ENCODE measurements around the gene ERI2. TPM values are rescaled to one million over a fixed set of nuclear protein-coding genes. Genes with fewer than 3 reads are reported as not detected.

ERI2 gene
- total and polyA plus RNA-seq, 2 of the 13 experiments (the other 11 are each of a cell fraction or from before 2014, with no cell fraction given) = 17.4 to 41.3 TPM

GRCh38 chr16:20803561-20804214 lies 2.6 kb downstream of the ERI2 start (continued):
- TF ChIP-seq HINFP (CRISPR knock-in tag; IDR thresholded peaks at IDR 0.05; ENCODE audit: low read depth) (no peak), ZNF431 (CRISPR knock-in tag; IDR thresholded peaks at IDR 0.05; ENCODE audit: borderline replicate concordance, low read depth) (no peak; the same call in 1 of the 2 replicates), HNRNPL (IDR thresholded peaks at IDR 0.05; ENCODE audit: low read depth, low read length) (no peak), STAT6 (CRISPR knock-in tag; IDR thresholded peaks at IDR 0.05; ENCODE audit: borderline replicate concordance) (peak; percentile 96), ZNF44 (CRISPR knock-in tag; IDR thresholded peaks at IDR 0.05) (peak; percentile 85; the same call in 1 of the 2 replicates), TFDP1 (CRISPR knock-in tag; IDR thresholded peaks at IDR 0.05; ENCODE audit: borderline replicate concordance) (peak; percentile 23; the same call in 1 of the 2 replicates), AGO2 (optimal IDR thresholded peaks at IDR 0.05; ENCODE audit: low read depth, low read length) (no peak), ZNF160 (CRISPR knock-in tag; IDR thresholded peaks at IDR 0.05) (peak; percentile 85), ZNF260 (CRISPR knock-in tag; IDR thresholded peaks at IDR 0.05; ENCODE audit: borderline replicate concordance, low read depth) (no peak), ZBTB43 (CRISPR knock-in tag; conservative IDR thresholded peaks at IDR 0.05) (0 out of 2 replicates have a peak, but pooled peaks have one; percentile 34), ZNF644 (CRISPR knock-in tag; IDR thresholded peaks at IDR 0.05; ENCODE audit: low read depth) (no peak), SIX1 (CRISPR knock-in tag; IDR thresholded peaks at IDR 0.05; ENCODE audit: borderline replicate concordance) (peak; percentile 32; the same call in 1 of the 2 replicates), HDAC2 (CRISPR knock-in tag; IDR thresholded peaks at IDR 0.05) (peak; percentile 62), NONO (IDR thresholded peaks at IDR 0.05) (no peak), NONO (CRISPR knock-in tag; conservative IDR thresholded peaks at IDR 0.05) (peak; percentile 74), ZNF451 (CRISPR knock-in tag; IDR thresholded peaks at IDR 0.05) (no peak), PAXIP1 (CRISPR knock-in tag; conservative IDR thresholded peaks at IDR 0.05) (peak; percentile 98), TP53 (CRISPR knock-in tag; conservative IDR thresholded peaks at IDR 0.05) (0 out of 2 replicates have a peak, but pooled peaks have one; percentile 8), ZIK1 (CRISPR knock-in tag; IDR thresholded peaks at IDR 0.05; ENCODE audit: borderline replicate concordance, low read depth) (no peak)

All from HepG2 (cell line).